Islet precursor cell (in vitro differentiated cells): ENCODE results near the gene ZFP14.

Experiments used
- DNase-seq: peaks from one replicate; pipeline ENCODE4 v3.0.0-alpha.2; 2018

Gene ZFP14

GRCh38 chr19:36378625-36379509, at the start of gene ZFP14:
ZFP14 (minus strand) TSS chr19:36379201; CDS start chr19:36367892, 11,309 bp downstream.
- DNase-seq: peak; percentile 97

GRCh38 chr19:36423925-36424324, 44.9 kb upstream of the ZFP14 start:
- DNase-seq: no peak

- peak; percentile 49 for DNase-seq
Observed at GRCh38 chr19:36421749-36422481, 42.9 kb upstream of the ZFP14 start.

GRCh38 chr19:36420961-36421748, 42.2 kb upstream of the ZFP14 start:
- DNase-seq: peak; percentile 54

DNA sequence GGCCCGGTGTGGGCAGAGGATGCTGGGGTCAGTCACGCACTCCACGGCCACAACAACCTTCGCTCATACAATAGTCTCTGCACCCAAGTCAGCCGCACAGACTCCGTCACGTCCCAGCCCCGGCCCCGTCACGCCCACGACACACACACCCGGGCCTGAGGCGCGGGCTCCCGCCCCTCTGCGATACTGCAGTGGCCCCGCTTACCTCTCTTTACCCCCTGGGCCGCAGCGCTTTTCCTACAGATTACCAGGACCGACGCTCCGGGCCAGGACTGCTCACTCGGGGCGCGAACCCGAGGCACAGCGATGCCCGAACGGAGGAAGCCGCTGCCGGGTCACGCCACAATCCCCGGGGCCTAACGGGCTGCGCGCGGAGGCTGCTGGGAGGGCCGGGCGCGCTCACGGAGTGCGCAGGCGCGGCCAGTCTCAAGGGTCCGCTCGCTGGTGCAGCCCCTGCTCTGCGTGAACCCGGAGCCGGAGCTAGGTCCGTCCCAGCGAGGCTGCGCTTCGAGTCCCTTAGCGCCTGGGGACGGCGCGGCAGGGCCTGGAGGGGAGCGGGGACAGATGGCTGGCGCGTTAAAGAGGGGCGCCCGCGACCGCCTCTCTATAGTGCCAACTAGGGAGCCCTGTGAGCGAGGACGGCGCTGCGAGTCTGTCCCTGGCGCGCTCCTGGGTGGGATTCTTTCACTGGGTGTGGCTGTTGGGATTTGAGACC, 39.4 kb upstream of the ZFP14 start, which contains the start of gene ZFP82:
ZFP82 (minus strand) TSS at position 358 of the 715 bp plus-strand sequence. CDS start 8,855 bp downstream, outside the sequence.
- DNase-seq: peak; percentile 94

DNA sequence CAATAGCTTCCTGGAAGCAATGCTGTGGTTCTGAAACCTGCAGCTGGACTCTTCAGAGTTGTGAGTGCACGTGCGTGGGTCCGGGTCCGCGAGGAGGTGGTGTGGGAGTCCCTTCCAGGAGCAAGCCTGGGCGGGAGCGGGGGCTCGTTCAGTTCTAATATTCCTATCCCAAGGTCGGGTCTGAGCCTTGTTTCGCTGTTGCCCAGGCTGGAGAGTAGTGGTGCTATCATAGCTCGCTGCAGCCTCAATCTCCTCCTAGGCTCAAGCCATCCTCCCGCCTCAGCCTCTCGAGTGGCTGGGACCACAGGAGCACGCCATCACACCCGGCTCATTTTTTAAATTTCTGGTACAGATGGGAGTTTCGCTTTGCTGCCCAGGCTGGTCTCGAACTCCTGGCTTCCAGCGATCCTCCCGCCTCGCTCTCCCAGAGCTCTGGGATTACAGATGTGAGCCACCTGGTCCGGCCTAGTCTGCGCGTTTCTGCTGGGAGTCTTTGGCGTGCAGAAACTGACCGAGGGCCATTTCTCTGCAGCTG, 38.8 kb upstream of the ZFP14 start:
- DNase-seq: no peak

DNA sequence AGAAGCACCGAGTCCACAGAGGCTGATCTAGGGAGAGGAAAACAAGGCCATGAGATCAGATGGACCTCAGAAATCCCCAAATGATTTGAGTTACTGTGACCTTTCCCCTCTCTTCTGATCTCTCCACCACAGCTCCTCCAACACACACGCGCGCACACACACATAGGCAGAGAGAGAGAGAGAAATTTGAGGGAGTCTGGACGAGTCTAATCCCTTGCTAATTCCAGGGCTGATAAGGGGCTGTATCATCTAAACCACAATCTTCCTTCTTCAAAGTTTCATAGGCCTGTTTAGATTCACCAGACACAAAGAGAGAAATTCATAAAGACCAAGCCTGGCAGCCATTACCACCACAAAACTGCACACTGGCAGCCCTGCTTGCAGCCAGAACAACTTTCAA, 30.8 kb upstream of the ZFP14 start:
- no peak for DNase-seq

GRCh38 chr19:36408101-36408500, 29.1 kb upstream of the ZFP14 start:
- no peak for DNase-seq

DNA sequence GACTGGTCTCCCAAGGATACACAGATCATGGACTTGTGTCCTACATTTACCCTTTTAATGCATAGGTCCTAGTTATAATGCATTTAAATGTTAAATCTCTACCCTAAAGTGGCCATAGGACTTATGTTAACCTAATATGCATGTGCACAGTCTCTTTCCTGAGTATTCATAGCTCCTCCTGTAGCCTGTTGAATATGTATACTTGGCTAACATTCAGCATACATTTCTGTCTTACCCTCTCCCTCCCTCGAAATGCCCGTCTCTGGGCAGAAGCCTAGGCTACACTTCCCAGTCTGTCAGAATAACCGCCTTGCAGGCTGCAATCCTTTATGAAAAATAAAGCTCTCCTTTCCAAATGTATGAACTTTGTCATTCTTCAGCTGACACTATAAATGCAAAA, 25.5 kb upstream of the ZFP14 start:
- no peak for DNase-seq

GRCh38 chr19:36401475-36401874, 22.5 kb upstream of the ZFP14 start:
- no peak for DNase-seq

DNA sequence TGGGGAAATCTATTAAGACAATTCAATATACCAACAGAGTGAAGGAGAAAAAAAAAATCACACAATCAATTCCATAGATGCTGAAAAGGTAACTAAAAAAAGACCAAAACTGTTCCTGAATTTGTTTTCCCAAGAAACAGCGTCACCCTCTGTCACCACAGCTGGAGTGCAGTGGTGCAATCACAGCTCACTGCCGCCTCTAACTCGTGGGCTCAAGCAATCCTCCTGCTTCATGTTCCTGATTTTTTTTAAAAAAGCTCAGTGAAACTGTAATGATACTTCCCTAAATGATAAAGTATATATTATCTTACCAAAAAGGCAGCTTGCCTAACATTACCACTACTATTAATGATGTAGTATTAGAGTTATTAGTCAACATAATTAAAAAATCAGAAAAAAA, 19.6 kb upstream of the ZFP14 start:
- no peak for DNase-seq

GRCh38 chr19:36392916-36393673, 14.1 kb upstream of the ZFP14 start:
- DNase-seq: no peak

GRCh38 chr19:36379510-36379819, 464 bp upstream of the ZFP14 start:
- DNase-seq: no peak

- no peak for DNase-seq
Observed at GRCh38 chr19:36377541-36378178, 1.3 kb downstream of the ZFP14 start.

DNA sequence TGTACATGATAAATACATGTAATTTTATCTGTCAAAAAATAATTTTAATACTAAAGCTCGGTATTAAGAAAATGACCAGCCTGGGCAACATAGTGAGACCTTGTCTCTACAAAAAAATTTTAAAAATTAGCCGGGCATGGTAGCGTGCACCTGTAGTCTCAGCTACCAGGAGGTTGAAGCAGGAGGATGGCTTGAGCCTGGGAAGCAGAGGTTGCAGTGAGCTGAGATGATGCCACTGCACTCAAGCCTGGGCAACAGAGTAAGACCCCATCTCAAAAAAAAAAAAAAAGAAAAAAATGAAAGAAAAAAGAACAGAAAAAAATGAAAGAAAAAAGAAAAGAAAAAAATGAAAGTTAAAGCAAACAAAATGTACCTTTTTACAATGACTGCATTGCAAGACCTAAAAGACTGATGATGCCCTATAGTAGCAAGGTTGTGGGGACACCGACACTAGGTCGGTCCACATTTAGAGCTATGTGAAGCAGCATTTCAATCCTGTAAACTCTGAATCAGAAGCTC, 5.3 kb downstream of the ZFP14 start:
- no peak for DNase-seq

- DNase-seq: no peak
Observed at GRCh38 chr19:36371886-36372285, 7.1 kb downstream of the ZFP14 start.

GRCh38 chr19:36363845-36364244, 15.2 kb downstream of the ZFP14 start:
- DNase-seq: no peak

DNA sequence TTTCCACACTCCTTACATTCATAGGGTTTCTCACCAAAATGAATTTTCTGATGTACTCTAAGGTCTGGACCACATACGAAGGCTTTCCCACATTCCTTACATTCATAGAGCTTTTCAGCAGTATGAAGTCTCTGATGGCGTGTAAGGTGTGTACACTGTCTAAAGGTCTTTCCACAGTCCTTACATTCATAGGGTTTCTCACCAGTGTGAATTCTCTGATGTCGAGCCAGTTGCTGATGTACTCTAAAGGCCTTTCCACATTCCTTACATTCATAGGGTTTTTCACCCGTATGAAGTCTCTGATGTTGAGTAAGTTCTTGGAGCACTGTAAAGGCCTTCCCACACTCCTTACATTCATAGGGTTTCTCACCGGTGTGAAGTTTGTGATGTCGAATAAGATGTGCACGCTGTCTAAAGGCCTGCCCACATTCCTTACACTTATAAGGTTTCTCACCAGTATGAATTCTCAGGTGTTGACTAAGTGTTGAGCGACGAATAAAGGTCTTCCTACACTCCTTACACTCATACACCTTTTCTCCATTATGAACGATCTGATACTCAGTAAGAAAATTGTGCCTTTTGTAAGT, 38.1 kb downstream of the ZFP14 start:
- no peak for DNase-seq

- peak; percentile 98 for DNase-seq
Observed at GRCh38 chr19:36331353-36332228, 47.4 kb downstream of the ZFP14 start.
